ENCODE data around the gene ASAP2.

ASAP2 gene

DNA sequence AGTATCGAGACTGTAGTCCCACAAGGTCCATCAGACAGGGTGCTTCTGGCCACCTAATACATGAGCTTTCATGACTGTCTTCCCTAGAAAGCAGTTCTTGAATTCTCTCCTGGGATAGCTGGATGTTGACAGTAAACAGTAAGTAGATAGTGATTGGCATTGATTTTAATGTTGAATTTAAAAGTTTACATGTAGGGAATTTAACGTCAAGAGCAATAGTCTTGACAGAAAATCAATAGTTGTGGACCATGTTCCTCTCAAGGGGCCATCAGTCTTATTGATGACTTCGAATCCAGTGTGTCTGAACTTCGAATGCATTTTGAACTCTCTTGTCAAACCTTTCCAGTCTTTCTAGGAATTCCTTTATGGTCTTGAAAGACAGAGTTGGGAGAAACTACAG lies 152.9 kb downstream of the ASAP2 start:
- DNase-seq: no peak

DNA sequence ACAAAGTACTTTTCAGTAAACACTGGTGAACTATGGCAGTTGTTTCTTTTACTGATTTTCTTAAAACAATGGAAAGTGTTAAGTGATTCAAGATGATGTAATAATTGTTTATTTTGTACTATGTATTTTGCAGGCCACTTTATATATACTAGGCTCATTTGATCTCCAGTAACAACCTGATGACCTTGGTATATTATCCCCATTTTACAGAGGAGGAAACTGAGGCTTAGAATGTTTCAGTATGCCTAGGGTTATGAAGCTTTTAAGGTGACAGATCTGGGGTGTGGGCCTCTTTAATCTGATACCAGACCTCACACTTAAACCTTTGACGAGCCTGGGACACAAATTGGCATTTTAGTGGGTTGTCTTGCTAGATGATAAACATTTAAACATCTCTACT lies 153.5 kb downstream of the ASAP2 start:
- no peak for DNase-seq

DNA sequence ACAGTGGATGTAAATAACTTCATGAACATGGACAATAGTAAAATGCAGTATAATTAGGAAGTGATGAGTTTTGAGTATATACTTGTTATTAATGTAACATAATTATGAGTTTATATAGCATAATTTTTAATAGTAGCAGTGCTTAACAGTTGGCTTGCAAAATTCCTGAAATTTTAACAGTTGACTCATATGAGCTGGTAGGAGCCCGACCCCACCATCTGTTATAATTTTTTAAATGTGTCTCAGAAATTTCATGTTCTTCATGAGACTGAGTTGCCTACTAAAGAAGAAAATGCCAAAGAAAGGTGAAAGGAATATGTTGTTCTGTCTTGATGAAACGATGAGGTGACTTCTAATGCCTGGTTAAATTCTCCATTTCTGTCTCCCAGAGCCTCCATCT lies 154.1 kb downstream of the ASAP2 start:
- no peak for DNase-seq

DNA sequence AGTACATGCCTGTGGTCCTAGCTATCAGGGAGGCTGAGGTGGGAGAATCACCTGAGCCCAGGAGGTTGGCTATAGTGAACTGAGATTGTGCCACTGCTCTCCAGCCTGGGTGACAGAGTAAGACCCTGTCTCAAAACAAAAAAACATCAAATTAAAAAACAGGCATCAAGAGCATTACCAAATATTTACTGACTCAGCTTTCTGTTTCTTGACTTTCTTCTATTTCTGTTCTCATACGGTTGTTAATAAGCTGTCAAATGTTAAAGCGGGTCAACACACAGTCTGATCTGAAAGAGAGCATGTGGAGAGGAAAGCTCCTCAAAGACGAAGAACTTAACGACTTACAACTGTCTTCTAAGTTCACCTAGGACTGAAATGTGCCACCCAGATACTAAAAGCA lies 157.8 kb downstream of the ASAP2 start:
- DNase-seq: no peak

DNA sequence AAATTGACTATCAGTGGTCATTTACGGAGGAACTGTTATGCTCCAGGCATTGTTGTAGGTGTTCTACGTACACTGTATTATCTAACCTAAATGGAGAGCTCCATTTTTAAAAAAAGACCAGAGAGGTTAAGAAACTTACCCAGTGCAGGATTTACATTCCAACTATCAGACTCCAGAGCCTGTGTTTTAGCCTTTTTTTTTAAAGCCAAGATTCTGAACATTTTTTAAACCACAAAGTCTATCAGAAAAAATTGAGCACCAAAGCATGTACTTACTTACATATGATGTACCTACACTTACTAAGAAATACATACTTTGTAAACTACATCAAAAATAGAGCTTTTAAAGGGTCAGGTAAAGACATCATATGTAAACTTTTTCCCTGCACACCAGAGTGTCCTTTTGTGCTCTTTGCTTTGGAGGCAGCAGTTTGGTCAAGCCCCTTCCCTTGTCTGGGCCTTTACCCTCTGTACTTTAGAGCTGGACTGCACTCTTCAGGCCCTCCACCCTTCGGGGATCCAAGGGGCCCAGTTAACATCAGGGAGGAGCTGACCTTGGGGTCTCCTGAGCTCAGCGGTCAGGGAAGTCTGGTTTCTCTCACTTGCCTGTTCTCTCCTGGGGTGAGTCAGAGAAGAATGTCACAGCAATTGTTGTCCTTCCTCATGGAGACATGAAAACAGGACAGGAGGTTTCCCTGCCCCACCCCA lies 158.3 kb downstream of the ASAP2 start:
- DNase-seq: no peak

DNA sequence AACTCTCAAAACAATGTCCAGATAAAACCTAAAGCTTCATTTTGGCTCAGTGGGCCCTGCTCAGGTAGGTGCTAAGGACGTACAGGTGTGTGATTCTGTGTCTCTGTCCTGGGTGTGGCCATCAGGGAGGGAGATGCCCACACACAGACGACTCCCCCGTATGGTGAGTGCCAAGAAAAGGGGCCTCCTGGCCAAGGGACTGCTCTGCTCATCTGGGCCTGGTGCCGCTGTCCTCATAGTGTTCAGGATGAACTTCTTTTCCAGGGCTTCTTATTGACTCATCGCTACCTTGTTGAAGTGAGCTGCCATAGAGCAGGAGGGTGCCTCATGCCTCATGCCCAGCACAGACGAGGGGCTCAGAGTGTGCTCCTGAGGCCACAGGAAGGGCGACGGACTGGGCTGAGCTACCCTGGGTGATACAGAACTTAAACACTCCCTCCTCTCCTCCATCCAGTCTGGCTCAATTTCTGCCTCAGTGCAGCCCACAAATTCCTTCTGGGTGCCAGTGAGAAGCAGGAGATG lies 158.9 kb downstream of the ASAP2 start:
- no peak for DNase-seq

DNA sequence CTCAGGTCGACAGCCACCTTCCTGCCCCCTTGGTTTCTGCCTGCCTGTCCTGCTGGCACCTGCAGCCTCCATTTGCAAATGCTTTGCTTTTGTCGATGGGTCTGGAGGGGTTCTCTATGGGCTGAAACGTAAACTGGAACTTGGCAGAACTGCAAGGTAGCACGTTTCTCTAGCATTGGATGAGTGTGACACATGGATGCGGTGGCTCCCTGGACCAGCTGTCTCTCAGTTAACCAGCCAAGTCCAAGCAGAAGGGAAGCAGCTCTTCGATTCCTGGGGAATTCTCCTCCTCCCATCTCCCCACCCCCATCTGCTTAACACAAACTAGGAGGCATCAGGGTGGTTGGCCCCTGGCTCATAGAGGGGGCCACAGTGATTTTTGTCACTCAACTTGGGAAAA lies 159.4 kb downstream of the ASAP2 start:
- no peak for DNase-seq

DNA sequence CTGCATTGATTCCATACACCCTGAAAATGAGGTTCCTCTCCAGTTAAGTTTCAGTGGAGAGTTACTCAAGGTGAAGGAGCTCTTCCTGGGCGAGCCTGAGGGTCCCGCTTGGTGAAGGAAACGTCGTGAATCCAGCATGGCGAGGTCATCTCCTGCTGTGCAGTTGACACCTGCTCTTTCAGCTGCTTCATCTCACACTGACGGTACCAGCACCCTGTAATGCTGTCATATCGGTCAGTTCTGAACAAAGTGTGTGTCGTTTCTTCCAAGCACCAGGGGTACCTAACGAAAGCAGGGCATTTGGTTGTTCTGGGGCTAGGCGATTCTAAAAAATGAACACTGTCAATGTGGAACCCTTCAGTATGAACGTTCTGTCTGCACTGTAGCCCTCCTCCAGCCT lies 164.1 kb downstream of the ASAP2 start:
- DNase-seq: no peak

DNA sequence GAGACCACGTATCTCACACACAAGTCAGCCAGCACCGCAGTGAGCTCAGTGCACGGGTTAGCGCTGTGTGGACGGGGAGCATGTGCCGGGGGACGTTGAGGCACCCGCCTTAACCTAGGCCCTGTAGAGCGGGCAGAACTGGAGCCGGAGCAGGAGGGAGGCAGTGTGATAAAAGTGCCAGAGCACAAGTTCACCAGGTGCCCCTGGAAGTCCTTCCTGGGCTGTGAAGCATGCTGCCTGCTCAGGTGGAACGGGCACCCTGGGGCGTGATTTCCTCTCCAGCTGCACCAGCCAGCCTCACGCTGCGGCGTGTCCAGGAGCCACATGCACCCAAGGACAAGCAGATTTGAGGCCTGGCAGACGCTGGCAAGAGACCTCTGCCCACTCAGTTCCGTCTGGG lies 166.4 kb downstream of the ASAP2 start:
- peak; percentile 73 for DNase-seq

DNA sequence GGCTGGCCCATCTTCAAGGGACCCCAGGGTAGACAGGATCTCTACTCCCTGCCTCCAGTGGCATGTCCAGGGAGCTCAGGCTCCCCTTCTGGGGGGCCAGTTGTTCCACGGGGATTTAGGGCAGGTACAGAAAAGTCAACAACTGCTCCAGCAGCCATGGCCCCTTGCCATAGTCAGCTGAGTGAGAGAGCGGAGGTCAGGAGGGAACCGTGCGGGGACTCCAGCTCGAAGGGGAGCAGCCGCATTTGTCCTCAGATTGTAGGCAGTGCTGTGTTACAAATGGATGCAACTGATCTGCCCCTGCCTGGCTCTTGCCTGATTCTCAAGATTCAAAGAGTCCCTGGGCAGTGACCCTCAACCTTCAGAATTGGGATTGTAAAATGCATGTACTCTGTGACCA lies 166.9 kb downstream of the ASAP2 start:
- DNase-seq: no peak

DNA sequence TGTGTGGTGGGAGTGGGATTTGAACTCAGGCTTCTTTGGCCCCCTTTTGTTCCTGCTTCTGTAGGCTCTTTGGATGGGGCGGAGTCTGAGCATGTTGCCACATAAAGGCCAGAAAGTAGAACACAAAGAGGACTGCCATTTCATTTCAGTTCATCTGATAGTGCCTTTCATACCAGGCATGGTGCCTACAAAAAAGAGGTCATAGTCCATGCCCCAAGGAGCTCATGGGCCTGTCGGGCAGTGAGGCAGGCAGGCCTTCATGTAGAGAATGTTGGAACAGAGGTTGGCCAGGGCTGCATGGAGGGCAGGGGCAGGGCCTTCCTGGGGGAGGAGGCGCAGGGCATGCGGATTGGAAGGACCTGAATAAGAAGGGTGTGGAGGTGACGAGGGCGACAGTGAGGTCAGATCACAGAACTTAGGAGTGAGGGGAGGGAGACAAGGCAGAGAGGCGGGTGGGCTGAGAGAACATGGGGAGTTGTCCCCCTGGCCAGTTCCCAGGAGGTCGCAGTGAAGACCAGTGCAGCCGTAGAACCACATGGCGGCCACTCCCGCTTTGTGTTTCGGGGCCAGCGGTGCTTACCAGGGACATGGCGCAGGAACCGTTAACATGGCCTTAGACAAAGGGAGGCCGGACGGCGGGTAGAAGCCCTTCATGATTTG lies 167.6 kb downstream of the ASAP2 start:
- DNase-seq: no peak

DNA sequence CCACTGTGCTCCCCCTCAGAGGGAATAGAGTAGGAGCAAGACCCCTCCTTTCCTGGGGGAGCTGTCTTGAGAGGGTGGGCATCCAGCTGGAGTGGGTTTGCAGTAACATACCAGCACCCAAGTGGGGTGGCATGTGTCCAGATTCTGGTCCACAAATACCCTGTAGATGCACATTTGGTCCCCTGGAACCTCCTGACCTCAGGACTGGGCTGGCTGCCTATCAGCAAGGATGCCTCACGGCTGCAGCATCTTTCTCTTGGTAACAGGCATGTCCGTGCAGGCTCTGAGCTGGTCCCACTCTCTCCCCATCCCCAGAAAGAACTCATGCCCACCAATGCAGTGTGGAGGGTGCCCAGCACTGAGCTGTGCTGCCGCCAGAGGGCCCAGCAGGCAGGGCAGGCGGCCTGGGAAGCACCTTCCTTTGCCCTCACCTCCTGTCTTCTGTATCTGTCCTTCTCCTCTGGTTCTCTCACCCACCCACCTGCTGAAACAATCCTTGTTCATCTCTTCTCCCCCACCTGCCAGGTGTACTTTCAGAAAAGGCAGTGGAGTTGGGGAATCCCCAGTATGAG lies 169.3 kb downstream of the ASAP2 start:
- DNase-seq: no peak

DNA sequence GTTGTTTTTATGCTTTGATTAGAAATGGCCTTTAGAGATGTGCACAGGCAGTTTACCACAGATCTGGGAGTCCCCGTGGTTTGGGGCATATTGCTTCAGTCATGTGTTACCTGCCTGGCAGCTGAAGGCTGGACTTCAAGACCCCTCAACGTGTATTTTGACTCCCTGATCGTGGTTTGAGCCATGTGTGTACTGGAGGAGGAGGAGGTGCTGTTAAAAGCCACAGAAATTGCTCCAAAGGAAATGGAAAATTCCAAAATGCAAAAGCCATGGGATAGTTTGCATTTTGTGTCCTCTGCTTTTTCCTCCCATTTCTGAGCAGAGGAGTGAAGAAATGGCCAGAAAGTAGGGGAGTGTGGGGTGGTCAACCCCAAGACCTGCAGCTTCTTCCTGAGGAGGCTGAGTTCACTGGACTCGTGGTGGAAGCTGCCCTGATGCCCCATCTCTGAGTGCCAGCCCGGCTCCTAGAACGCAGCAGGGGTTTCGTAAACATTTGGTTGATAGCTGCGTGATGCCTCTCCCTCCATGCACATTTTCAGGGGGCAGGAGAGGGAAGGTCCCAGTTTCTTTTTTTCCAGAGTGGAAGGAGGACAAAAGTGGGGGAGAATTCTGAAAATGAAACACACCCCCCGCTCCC lies 171.0 kb downstream of the ASAP2 start:
- no peak for DNase-seq

DNA sequence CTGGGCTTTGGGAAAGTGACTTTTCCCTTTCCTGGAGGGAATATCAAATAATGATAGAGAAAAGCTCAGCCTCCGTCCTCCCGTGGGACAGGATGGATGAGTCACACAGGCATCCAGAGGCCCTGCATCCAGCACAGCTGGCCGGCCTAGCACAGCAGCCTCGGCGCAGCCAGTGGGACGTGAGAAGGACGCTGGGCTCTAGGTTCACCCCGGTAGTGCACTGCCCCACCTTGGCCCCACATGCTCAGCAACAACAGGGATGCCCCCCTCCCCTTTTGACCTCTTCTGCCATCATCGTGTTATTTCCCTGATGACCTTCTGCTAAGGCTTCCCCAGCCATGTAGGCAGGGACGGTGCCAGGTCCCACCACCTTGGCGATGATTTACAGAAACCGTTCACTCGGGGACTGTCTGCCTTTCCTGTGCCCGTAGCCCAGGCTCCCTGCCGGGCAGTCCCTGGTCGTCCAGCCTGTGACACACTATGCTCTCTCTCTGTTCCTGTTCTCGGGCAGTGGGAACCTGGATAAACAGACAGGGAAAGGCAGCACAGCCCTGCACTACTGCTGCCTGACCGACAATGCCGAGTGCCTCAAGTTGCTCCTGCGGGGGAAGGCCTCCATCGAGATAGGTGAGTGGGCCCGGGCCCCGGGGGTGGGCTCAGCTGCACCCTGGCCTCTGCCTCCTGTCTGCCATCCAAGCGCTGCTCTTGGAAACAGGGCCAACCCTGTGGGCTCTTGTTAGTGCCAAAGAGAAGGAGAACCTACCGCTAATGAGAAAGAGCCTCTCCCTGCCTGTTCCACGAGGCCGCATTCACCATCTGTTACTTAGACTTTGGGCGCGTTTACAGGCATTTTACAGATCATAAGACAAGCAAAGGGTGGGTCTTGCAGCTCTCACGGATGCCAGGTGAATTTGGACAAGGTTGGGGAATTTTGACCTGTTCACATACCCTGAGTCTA lies 172.1 kb downstream of the ASAP2 start:
- peak; percentile 2 for DNase-seq

DNA sequence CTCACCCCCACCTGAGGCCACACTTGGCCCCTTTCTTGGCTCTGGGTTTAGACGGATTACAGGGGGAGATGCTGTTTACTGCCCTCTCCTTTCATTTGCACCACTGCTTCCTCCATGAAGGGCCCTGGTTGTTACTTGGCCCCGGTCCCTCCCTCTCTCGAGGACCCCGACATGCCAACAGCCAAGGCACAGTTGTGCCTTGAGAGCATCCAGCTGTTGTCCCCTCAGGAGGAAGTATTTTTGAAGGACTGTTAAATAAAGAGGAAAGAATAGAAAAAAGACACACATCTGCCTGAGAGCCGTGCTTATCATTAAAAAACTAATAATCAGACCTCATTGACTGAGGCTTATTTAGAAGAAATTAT lies 172.8 kb downstream of the ASAP2 start:
- DNase-seq: no peak

DNA sequence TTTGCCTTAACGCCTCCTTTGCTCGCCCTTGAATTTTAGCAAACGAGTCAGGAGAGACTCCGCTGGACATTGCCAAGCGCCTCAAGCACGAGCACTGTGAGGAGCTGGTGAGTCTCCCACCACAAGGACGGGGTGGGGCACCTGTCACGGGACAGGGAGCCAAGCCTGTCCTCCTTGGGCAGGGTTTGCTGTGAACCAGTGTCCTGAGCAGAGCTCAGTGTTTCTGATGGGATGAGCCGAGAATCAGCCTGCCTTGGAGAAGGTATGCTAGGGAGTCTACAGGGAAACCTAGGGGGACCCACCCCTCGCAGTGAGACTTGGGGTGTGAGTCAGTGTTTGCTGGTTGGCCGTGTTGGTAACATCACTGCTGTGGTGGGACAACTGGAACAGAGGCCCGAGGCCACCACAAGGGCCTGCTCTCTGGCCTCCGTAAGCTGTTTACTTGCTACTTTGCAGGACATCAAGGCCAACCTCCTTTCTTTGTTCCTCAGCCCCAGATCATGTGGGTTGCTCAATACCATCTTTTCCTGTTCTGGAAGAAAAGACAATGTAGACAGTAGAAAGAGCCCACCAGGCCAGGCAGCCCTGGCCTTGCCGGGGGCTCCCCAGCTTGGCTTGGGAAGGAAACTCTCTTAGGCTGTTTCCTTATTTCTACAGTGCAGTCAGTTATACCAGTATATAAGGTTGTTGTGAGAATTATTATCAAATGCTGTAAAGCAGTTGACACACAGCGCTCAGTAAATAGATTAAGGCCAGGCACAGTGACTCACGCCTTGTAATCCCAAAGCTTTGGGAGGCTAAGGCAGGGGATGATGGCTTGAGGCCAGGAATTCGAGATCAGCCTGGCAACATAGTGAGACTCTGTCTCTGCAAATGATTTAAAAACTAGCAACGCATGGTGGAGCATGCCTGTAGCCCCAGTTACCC lies 174.4 kb downstream of the ASAP2 start:
- no peak for DNase-seq

DNA sequence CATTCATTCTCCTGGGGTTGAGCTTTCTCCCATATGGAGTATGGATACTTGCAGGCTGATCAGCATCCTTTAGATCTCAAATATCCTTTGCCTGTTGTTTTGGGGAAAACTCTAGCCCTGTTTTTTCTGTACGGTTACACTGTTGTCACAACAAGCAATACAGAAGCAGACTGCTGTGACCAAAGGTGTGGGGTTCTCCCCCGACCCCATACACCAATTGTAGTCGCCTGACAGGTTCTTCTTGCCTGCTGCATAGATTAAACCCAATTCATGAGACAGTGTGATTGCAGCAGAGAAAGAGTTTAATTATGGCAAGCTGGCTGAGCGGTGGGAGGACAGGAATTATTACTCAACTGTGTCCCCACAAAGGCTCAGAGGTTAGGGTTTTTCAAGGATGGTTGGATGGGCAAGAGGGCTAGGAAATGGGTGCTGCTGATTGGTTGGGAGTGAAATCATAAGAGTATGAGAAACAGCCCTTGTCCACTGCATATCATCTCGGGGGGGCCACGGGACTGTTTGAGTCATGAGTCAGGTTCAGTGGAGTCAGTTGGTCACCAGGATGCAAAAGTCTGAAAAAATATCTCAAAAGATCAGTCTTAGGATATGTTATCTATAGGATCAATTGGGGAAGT lies 176.1 kb downstream of the ASAP2 start:
- no peak for DNase-seq

DNA sequence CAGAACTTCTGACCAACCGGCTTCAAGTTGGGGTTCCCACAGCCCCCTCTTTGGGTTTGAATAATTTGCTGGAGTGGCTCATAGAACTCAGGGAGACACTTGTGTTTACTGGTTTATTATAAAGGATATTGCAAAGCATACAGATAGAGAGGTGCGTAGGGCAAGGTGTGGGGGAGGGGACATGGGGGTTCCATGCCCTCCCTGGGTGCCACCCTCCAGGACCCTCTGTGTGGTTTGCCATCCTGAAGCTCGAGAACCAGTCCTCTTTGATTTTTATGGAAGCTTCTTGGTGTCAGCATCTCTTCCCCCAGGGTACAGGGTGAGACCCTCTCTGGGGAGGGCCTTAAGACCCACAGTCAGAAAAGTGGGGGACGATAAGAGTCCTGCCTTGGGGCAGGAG lies 177.9 kb downstream of the ASAP2 start:
- DNase-seq: no peak

DNA sequence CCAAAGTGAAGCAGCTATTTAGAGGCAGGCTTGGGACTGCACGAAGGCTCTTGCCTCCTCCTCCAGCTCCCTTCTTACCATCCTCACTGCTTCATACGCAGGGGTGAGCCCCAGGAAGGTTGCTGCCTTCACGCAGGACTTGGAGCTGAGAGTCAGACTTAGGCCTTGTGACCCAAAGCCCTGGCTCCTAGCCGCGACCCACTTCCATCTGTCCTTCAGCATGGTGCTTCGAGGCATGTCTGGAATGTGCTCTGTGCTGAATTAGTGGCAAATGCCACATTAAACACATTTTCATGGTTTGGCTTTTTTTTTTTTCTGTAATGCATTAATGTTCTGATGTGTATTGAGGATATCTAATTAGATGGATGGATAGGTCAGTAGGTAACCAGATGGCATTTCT lies 179.2 kb downstream of the ASAP2 start:
- no peak for DNase-seq

DNA sequence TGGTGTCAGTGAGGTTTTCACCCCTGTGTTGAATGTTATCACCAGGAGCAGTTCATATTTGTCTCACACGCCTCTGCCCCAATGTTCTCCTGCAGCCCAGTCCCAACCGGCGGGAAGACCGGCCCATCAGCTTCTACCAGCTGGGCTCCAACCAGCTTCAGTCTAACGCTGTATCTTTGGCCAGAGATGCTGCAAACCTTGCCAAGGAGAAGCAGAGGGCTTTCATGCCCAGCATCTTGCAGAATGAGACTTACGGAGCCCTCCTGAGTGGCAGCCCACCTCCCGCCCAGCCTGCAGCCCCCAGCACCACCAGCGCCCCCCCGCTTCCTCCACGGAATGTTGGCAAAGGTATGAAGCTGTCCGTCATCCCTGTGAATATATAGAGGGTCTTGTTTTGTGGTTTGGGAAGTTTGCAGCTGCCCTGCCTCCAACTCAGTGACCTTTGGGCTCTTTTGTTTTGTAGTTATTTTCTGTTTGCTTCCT lies 181.6 kb downstream of the ASAP2 start:
- DNase-seq: no peak

All from NCI-H69 (cell line).